Stimulated activated naive CD4-positive, alpha-beta T cell (primary cell): ENCODE data around the gene RNF215.

Experiments used
- DNase-seq, 6 experiments: peaks; one replicate each; lab custom pipeline; 2025; lab: John Stamatoyannopoulos, UW

RNF215 gene

GRCh38 chr22:30386960-30387827, at the start of gene RNF215:
Gene RNF215, minus strand, starts transcription at chr22:30387411. Its CDS starts 98 bp downstream, at chr22:30387313.
- peak; percentile 53 to 81 (median 71) for DNase-seq

- DNase-seq = no peak
Observed at GRCh38 chr22:30436196-30436595, 49.0 kb upstream of the RNF215 start.

GRCh38 chr22:30435674-30436126, 48.5 kb upstream of the RNF215 start:
- peak; percentile 77 to 96 (median 88) for DNase-seq

GRCh38 chr22:30434843-30435242, 47.6 kb upstream of the RNF215 start:
- peak in 2 of 6 experiments; percentile 10 to 19 for DNase-seq

GRCh38 chr22:30433773-30434172, 46.6 kb upstream of the RNF215 start:
- no peak for DNase-seq

- no peak for DNase-seq
Observed at GRCh38 chr22:30433227-30433626, 46.0 kb upstream of the RNF215 start.

GRCh38 chr22:30432520-30432919, 45.3 kb upstream of the RNF215 start:
- no peak for DNase-seq

GRCh38 chr22:30432096-30432495, 44.9 kb upstream of the RNF215 start:
- no peak for DNase-seq

GRCh38 chr22:30430933-30431332, 43.7 kb upstream of the RNF215 start:
- DNase-seq = no peak

GRCh38 chr22:30429887-30430286, 42.7 kb upstream of the RNF215 start:
- no peak for DNase-seq

GRCh38 chr22:30427871-30428270, 40.7 kb upstream of the RNF215 start:
- DNase-seq = no peak

GRCh38 chr22:30426388-30427353, 39.5 kb upstream of the RNF215 start:
- DNase-seq = peak; percentile 71 to 85 (median 78)

GRCh38 chr22:30425616-30426387, 38.6 kb upstream of the RNF215 start, which contains the start of gene MTFP1:
Gene MTFP1, plus strand, starts transcription at chr22:30425768. Its CDS starts 112 bp downstream, at chr22:30425880.
- DNase-seq = peak; percentile 9 to 70 (median 36)

GRCh38 chr22:30425327-30425615, 38.1 kb upstream of the RNF215 start:
- no peak for DNase-seq

- peak in 3 of 6 experiments; percentile 8 to 67 (median 54) for DNase-seq
Observed at GRCh38 chr22:30424534-30425326, 37.5 kb upstream of the RNF215 start.

GRCh38 chr22:30423959-30424533, 36.8 kb upstream of the RNF215 start:
- DNase-seq = peak; percentile 91 to 99 (median 98)

- peak in 1 of 6 experiments; percentile 42 for DNase-seq
Observed at GRCh38 chr22:30423301-30423958, 36.2 kb upstream of the RNF215 start.

- peak in 1 of 6 experiments; percentile 41 for DNase-seq
Observed at GRCh38 chr22:30422481-30423300, 35.5 kb upstream of the RNF215 start.
